Central memory CD4-positive, alpha-beta T cell (primary cell): ENCODE data around the gene PLEKHA4.
"Not testable (repeated sequence)": the region's sequence is repeated elsewhere in the genome, so short reads cannot be mapped to it uniquely, and the experiment has no call there.

Experiments
- DNase-seq: peaks from one replicate; pipeline ENCODE4 v3.0.0; 2022
- total RNA-seq, 3 experiments: gene quantifications; one replicate each; lab custom pipeline; 2026; lab: John Stamatoyannopoulos, UW

PLEKHA4 gene, protein sequence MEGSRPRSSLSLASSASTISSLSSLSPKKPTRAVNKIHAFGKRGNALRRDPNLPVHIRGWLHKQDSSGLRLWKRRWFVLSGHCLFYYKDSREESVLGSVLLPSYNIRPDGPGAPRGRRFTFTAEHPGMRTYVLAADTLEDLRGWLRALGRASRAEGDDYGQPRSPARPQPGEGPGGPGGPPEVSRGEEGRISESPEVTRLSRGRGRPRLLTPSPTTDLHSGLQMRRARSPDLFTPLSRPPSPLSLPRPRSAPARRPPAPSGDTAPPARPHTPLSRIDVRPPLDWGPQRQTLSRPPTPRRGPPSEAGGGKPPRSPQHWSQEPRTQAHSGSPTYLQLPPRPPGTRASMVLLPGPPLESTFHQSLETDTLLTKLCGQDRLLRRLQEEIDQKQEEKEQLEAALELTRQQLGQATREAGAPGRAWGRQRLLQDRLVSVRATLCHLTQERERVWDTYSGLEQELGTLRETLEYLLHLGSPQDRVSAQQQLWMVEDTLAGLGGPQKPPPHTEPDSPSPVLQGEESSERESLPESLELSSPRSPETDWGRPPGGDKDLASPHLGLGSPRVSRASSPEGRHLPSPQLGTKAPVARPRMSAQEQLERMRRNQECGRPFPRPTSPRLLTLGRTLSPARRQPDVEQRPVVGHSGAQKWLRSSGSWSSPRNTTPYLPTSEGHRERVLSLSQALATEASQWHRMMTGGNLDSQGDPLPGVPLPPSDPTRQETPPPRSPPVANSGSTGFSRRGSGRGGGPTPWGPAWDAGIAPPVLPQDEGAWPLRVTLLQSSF
- total RNA-seq: 1.4 to 2.7 (median 2.1) reads per million in 3 experiments

DNA sequence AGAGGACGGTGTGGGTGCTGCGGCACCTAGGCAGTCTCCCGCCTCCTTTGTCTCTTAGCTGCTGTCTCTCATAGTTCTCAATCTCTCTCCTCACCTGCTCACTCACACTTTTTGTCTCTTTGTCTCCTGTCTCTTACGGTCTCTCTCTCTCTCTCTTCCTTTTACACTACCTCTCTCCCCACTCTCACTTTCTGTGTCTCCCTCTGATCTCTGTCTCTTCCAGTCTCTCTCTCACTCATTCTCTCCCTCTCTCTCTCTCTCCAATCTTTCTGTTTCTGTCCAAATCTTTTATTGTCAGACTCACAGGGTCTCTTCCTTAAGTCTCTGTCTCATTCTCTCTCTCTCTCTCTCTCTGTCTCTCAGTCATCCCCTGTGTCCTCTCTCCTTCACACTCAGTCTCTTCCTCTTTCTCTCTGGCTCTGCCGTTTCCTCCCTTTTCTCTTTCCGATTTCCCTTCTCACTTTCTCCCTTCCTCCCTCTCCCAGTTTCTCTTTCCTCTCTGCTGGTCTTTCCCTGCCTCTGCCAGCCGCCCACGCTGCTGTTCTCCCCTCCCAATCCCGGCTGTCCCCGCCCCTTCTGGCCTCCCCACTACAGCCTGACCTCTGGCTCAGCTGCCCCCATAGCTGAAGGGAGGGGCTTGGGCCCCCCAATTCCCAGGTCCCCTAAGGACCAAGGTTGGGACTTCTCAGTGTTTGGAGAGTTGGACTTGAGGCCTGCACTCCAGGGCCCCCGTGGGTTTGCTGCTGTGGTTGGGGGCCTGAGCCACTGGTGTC lies at the start of gene PLEKHA4:
Gene PLEKHA4 (minus strand): TSS at position 504 of the 773 bp plus-strand sequence. CDS start 997 bp downstream, outside the sequence.
- no peak for DNase-seq

DNA sequence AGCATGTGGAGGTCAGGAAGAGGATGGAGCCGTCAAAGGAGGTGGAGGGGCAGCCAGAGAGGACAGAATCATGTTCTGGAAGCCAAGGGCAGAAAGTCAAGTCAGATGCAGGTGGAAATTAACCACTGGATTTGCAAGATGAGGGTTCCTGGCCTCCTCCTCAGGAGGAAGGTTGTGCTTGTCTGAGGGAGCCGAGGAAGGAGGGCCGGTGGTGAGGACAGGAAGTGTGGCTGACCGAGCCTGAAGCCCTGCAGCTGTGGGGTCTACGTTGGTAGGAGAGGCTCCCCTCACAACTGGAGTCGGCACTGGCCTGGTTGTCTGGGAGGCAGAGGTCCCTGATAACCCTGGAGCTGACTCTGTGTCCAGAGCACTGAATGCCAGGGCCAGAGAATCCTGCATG lies 49.7 kb upstream of the PLEKHA4 start:
- no peak for DNase-seq

- no peak for DNase-seq
These were observed 47.3 kb upstream of the PLEKHA4 start for GRCh38 chr19:48915757-48916156.

- no peak for DNase-seq
These were observed 45.8 kb upstream of the PLEKHA4 start for GRCh38 chr19:48914181-48914580.

DNA sequence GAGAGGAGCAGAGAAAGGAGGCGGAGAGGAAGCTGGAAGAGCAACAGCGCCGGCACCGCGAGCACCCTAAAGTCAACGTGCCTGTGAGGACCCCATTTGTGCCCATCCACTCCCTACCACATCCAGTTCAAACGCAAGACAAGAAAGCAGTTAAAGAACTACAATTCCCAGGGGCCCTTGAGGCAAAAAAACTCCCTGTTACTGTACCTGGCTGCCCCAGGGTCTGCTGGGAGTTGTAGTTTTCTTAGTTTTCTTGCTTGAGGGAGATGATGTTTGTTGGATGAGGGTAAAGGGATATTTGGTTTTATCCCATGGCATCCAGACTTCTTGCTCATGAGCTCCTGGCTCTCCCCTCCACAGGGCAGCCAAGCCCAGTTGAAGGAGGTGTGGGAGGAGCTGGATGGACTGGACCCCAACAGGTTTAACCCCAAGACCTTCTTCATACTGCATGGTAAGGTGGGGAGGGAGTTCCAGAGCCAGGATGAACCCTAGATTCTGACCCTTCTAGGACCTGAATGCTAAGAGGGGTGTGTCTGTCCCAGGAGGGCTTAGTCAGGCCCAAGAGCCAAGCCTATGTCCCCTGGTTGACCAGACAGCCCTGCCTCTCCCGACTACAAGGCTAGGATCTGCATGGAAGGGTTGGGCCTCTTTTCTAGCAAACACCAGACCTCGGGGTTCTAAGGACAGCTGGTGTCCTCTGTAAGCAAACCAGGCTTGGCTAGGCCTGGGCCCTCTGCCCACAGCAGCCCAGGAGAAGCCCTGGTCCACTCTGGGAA lies 44.9 kb upstream of the PLEKHA4 start:
- DNase-seq: peak; percentile 22

GRCh38 chr19:48910803-48911202 lies 42.4 kb upstream of the PLEKHA4 start:
- no peak for DNase-seq

- not testable (repeated sequence) for DNase-seq
These were observed 41.1 kb upstream of the PLEKHA4 start for GRCh38 chr19:48909424-48910077.

GRCh38 chr19:48907671-48908070 lies 39.3 kb upstream of the PLEKHA4 start:
- no peak for DNase-seq

- no peak for DNase-seq
These were observed 37.9 kb upstream of the PLEKHA4 start for GRCh38 chr19:48906324-48906723.

GRCh38 chr19:48905664-48906063 lies 37.2 kb upstream of the PLEKHA4 start:
- DNase-seq: no peak

- not testable (repeated sequence) for DNase-seq
These were observed 35.4 kb upstream of the PLEKHA4 start for GRCh38 chr19:48903788-48904187.

DNA sequence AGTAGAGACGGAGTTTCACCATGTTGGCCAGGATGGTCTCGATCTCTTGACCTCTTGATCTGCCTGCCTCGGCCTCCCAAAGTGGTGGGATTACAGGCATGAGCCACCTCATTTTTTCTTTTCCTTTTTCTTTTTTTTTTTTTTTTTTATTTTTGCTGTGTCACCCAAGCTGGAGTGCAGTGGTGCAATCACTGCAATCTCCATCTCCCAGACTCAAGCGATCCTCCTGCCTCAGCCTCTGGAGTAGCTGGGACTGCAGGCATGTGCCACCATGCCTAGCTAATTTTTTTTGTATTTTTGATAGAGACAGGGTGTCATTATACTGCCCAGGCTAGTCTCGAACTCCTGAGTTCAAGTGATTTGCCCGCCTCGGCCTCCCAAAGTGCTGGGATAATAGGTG lies 33.9 kb upstream of the PLEKHA4 start:
- DNase-seq: not testable (repeated sequence)

- DNase-seq: peak; percentile 40
These were observed 32.3 kb upstream of the PLEKHA4 start for GRCh38 chr19:48900477-48901406.

DNA sequence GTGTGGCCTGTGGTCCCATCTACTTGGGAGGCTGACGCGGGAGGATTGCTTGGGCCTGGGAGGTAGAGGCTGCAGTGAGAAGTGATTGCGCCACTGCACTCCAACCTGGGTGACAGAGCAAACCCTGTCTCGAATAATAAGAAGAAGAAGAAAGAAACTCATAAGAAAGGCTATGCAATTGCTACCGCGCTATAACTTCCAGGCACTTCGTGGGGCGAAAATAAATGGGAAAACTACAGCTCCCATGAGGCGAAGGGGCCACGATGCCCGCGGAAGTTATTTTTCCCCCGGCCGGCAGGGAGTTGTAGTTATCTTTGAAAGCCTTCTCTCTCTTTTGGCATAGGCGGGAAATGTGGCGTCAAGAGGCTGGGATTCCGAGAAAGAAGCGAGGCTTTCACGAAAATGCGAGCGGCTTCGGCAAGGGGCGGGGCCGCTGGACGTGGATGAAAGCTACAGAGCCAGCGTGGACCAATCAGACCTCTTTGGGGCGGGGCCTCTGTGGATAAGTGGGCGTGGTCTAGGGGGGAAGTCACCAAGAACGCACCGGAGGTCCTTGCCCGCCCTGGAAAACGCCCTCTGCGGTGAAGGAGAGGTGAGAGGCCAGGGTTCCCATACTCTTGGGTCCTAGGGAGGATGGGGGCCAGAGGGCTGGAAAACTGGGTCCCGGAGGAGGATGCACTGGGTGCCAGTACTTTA lies 31.5 kb upstream of the PLEKHA4 start, which contains the start of gene NUCB1:
Gene NUCB1 (plus strand): TSS at position 532 of the 696 bp plus-strand sequence. CDS start 485 bp downstream, outside the sequence.
- peak; percentile 97 for DNase-seq

- not testable (repeated sequence) for DNase-seq
These were observed 31.0 kb upstream of the PLEKHA4 start for GRCh38 chr19:48899386-48899749.

DNA sequence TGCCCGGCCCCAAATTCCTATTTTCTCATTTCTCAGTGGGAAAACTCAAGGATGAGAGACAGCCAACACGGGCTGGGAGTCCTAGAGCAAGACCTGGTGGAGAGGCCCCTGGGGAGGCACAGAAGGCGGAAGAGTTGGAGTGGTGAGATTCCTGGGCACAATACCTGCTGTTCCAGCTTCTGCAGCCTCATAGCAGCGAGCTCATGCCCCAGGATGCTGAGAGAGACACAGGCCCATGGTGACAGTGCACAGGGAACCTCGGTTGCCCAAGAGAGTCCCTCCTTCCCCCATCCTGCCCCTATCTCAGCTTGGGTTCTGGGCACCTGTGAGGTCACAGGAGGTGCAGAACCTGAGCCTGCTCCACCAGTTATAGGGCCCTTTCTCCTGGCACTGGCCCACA lies 28.8 kb upstream of the PLEKHA4 start:
- DNase-seq: no peak

- DNase-seq: no peak
These were observed 27.8 kb upstream of the PLEKHA4 start for GRCh38 chr19:48896191-48896720.

- DNase-seq: no peak
These were observed 26.8 kb upstream of the PLEKHA4 start for GRCh38 chr19:48895226-48895625.

- DNase-seq: no peak
These were observed 22.1 kb upstream of the PLEKHA4 start for GRCh38 chr19:48890551-48890950.
